ENCODE data around the gene ZNF575. TPM values are rescaled to one million over a fixed set of nuclear protein-coding genes. Genes with fewer than 3 reads are reported as not detected.
"Not testable (repeated sequence)": the region's sequence is repeated elsewhere in the genome, so short reads cannot be mapped to it uniquely, and the experiment has no call there.

The ZNF575 gene
- total RNA-seq, 1 experiment from 2014 or later, result not detected

- DNase-seq (ENCODE audit: low read depth, low spot score), result no peak
- in situ Hi-C loops (cut with HindIII; ENCODE audit: low pct_unique_long_range_greater_than_20kb, low sequenced_read_pairs), result no loop called here
Measured at GRCh38 chr19:43505186-43505456, 27.9 kb upstream of the ZNF575 start.

GRCh38 chr19:43505941-43506340 is 27.0 kb upstream of the ZNF575 start:
- in situ Hi-C loops (cut with HindIII; ENCODE audit: low pct_unique_long_range_greater_than_20kb, low sequenced_read_pairs), result no loop called here
- no peak for DNase-seq (ENCODE audit: low read depth, low spot score)

- in situ Hi-C loops (cut with HindIII; ENCODE audit: low pct_unique_long_range_greater_than_20kb, low sequenced_read_pairs), result no loop called here
- DNase-seq (ENCODE audit: low read depth, low spot score), result no peak
Measured at GRCh38 chr19:43506629-43507028, 26.4 kb upstream of the ZNF575 start.

- DNase-seq (ENCODE audit: low read depth, low spot score), result no peak
- in situ Hi-C loops (cut with HindIII; ENCODE audit: low pct_unique_long_range_greater_than_20kb, low sequenced_read_pairs), result no loop called here
Measured at GRCh38 chr19:43507880-43508279, 25.1 kb upstream of the ZNF575 start.

GRCh38 chr19:43510713-43511112 is 22.3 kb upstream of the ZNF575 start:
- in situ Hi-C loops (cut with HindIII; ENCODE audit: low pct_unique_long_range_greater_than_20kb, low sequenced_read_pairs), result no loop called here
- DNase-seq (ENCODE audit: low read depth, low spot score), result no peak

- in situ Hi-C loops (cut with HindIII; ENCODE audit: low pct_unique_long_range_greater_than_20kb, low sequenced_read_pairs), result no loop called here
- no peak for DNase-seq (ENCODE audit: low read depth, low spot score)
Measured at GRCh38 chr19:43511324-43511723, 21.7 kb upstream of the ZNF575 start.

- in situ Hi-C loops (cut with HindIII; ENCODE audit: low pct_unique_long_range_greater_than_20kb, low sequenced_read_pairs), result not testable (repeated sequence)
Measured at GRCh38 chr19:43512399-43512798, 20.6 kb upstream of the ZNF575 start.

GRCh38 chr19:43518051-43518450 is 14.9 kb upstream of the ZNF575 start:
- in situ Hi-C loops (cut with HindIII; ENCODE audit: low pct_unique_long_range_greater_than_20kb, low sequenced_read_pairs), result no loop called here
- DNase-seq (ENCODE audit: low read depth, low spot score), result no peak

More at GRCh38 chr19:43512399-43512798, 20.6 kb upstream of the ZNF575 start:
- not testable (repeated sequence) for DNase-seq (ENCODE audit: low read depth, low spot score)

- in situ Hi-C loops (cut with HindIII; ENCODE audit: low pct_unique_long_range_greater_than_20kb, low sequenced_read_pairs), result no loop called here
- peak; percentile 83 for DNase-seq (ENCODE audit: low read depth, low spot score)
Measured at GRCh38 chr19:43519436-43520088, 13.4 kb upstream of the ZNF575 start.

GRCh38 chr19:43522929-43523328 is 10.1 kb upstream of the ZNF575 start:
- in situ Hi-C loops (cut with HindIII; ENCODE audit: low pct_unique_long_range_greater_than_20kb, low sequenced_read_pairs), result no loop called here

GRCh38 chr19:43523696-43524095 is 9.3 kb upstream of the ZNF575 start:
- in situ Hi-C loops (cut with HindIII; ENCODE audit: low pct_unique_long_range_greater_than_20kb, low sequenced_read_pairs); DNase-seq (ENCODE audit: low read depth, low spot score): not testable (repeated sequence)

More at GRCh38 chr19:43522929-43523328, 10.1 kb upstream of the ZNF575 start:
- DNase-seq (ENCODE audit: low read depth, low spot score), result no peak

GRCh38 chr19:43524922-43525835 is 7.8 kb upstream of the ZNF575 start:
- DNase-seq (ENCODE audit: low read depth, low spot score), result peak; percentile 68
- in situ Hi-C loops (cut with HindIII; ENCODE audit: low pct_unique_long_range_greater_than_20kb, low sequenced_read_pairs), result no loop called here

- no peak for DNase-seq (ENCODE audit: low read depth, low spot score)
Measured at GRCh38 chr19:43525836-43526771, 6.9 kb upstream of the ZNF575 start.

GRCh38 chr19:43526884-43527859 is 5.8 kb upstream of the ZNF575 start, which contains the start of gene ETHE1:
Gene ETHE1 (minus strand): TSS chr19:43527201. CDS start chr19:43527177, 24 bp downstream.
- peak; percentile 69 for DNase-seq (ENCODE audit: low read depth, low spot score)
- in situ Hi-C loops (cut with HindIII; ENCODE audit: low pct_unique_long_range_greater_than_20kb, low sequenced_read_pairs), result no loop called here

More at GRCh38 chr19:43525836-43526771, 6.9 kb upstream of the ZNF575 start:
- in situ Hi-C loops (cut with HindIII; ENCODE audit: low pct_unique_long_range_greater_than_20kb, low sequenced_read_pairs), result no loop called here

GRCh38 chr19:43527860-43528622 is 4.9 kb upstream of the ZNF575 start:
- in situ Hi-C loops (cut with HindIII; ENCODE audit: low pct_unique_long_range_greater_than_20kb, low sequenced_read_pairs), result no loop called here
- peak; percentile 28 for DNase-seq (ENCODE audit: low read depth, low spot score)

- in situ Hi-C loops (cut with HindIII; ENCODE audit: low pct_unique_long_range_greater_than_20kb, low sequenced_read_pairs), result no loop called here
- DNase-seq (ENCODE audit: low read depth, low spot score), result peak; percentile 73
Measured at GRCh38 chr19:43532571-43532961, 422 bp upstream of the ZNF575 start.
